ENCODE data around the gene RIN3.

Gene RIN3

DNA sequence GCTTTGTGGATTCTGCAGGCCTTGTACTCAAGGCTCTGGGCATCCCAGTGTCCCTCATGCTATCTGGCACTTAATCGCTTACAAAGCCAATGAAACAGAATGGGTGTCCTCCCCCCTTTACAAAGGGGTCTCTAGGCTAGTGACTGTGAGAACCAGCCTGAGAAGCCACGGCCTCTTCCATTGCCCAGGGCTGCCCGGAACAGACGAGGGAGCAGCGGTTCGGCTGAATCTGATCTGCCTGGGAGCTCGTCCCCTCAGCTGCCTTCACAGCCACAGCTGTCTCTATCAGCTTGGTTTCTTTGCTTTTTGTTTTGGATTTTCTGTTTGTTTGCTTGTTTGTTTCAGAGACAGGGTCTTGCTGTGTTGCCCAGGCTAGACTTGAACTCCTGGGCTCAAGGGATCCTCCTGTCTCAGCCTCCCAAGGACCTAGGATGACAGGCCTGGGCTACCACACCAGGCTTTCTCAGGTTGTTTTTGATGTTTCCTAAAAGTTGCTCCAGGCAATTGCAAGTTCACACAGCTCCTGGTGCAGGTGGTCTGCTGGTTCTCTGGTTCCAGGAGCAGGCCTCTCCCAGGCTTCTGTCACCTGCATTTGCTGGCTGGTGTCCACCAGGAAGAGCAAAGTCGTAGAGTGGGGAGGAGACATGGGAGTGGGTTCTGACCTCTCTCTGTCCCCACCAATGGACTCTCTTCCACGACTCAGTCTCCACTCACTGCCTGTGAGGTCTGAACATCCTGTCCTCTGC is 10.9 kb upstream of the RIN3 start:
- DNase-seq (ENCODE audit: low read depth) = no peak
- no peak overlapping the region for H3K4me3 ChIP-seq (ENCODE audit: low read depth, low read length)
- in situ Hi-C loops (cut with HindIII; ENCODE audit: low sequenced_read_pairs) = no loop called here
- TF ChIP-seq, protein P1, sequence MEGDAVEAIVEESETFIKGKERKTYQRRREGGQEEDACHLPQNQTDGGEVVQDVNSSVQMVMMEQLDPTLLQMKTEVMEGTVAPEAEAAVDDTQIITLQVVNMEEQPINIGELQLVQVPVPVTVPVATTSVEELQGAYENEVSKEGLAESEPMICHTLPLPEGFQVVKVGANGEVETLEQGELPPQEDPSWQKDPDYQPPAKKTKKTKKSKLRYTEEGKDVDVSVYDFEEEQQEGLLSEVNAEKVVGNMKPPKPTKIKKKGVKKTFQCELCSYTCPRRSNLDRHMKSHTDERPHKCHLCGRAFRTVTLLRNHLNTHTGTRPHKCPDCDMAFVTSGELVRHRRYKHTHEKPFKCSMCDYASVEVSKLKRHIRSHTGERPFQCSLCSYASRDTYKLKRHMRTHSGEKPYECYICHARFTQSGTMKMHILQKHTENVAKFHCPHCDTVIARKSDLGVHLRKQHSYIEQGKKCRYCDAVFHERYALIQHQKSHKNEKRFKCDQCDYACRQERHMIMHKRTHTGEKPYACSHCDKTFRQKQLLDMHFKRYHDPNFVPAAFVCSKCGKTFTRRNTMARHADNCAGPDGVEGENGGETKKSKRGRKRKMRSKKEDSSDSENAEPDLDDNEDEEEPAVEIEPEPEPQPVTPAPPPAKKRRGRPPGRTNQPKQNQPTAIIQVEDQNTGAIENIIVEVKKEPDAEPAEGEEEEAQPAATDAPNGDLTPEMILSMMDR (IDR thresholded peaks at IDR 0.05; ENCODE audit: low read depth, low read length, missing control alignments) = no peak

DNA sequence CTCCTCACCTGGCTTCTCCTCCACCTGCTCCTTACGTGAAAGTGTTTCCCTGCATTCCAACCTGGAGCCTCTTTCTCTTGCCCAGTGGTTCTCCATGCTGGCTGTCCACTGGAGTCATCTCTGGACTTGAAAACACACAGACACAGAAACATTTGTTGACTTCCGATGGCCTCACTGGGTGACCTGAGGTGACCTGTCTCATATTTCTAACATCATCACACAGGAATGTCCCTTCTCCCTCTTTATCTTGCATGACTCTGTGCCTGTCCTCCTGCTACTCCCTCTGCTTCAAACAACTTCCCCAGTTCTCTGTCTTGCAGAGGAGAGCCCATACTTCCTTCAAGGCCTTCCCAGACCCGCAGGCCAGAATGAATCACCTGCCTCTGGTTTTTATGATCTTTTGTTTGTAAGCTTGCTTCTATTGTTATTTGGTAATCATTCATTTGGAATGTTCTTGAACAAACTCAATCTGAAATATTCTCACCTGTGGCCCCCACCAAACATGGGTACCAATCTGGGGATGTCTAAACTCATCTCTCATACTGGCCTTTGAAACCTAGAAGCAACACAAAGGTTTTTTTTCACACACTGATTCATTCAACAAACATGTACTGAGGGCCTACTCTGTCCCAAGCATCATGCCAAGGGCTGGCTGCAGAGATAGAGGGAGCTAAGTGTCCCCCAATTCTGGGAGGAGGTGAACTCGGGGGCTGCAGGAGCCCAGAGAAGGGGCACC is 9.7 kb upstream of the RIN3 start:
- TF ChIP-seq, protein P1 (IDR thresholded peaks at IDR 0.05; ENCODE audit: low read depth, low read length, missing control alignments) = no peak
- no peak overlapping the region for H3K4me3 ChIP-seq (ENCODE audit: low read depth, low read length)
- DNase-seq (ENCODE audit: low read depth) = no peak
- in situ Hi-C loops (cut with HindIII; ENCODE audit: low sequenced_read_pairs) = no loop called here

DNA sequence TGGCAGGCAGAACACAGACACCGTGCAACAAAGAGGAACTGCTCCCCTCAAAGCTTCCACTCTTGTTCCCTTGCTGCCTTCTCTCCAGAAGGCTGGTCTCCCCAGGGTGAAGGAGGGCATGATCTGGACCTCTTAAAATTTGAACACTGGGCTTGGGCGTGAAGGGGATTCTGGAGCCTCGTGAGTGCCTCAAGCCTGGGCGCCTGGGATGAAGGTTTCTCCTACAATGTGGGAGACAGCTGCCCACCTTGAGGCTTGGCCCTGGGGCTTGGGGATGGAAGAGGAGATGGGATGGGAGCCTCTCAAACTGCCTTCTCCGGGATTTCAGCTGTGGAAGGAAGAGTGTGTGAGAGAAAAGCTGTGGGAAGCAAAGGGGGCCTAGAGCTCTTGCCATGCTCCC is 7.8 kb upstream of the RIN3 start:
- in situ Hi-C loops (cut with HindIII; ENCODE audit: low sequenced_read_pairs) = no loop called here
- no peak overlapping the region for H3K4me3 ChIP-seq (ENCODE audit: low read depth, low read length)
- DNase-seq (ENCODE audit: low read depth) = no peak
- TF ChIP-seq, protein P1 (IDR thresholded peaks at IDR 0.05; ENCODE audit: low read depth, low read length, missing control alignments) = no peak

DNA sequence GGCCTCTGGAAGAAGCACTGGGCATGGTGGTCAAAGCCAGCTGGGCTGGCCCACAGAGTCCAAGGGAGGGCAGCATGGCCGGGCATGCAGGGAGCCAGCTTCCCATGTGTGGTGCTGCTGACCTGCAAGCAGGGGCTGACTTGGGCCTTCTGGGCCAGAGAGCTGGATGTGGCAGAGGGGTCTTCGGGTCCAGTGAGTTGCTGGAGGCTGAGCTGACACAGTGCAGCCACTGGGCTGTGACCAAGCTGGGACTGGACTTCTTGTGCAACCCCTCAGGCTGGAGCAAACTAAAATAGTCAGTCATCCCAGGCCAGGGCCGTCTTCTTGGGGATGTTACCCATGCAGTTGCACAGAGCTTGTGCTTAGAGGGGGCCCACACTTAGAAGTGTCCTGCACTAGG is 7.3 kb upstream of the RIN3 start:
- TF ChIP-seq, protein P1 (IDR thresholded peaks at IDR 0.05; ENCODE audit: low read depth, low read length, missing control alignments) = no peak
- H3K4me3 ChIP-seq (ENCODE audit: low read depth, low read length) = no peak overlapping the region
- DNase-seq (ENCODE audit: low read depth) = no peak
- in situ Hi-C loops (cut with HindIII; ENCODE audit: low sequenced_read_pairs) = no loop called here

DNA sequence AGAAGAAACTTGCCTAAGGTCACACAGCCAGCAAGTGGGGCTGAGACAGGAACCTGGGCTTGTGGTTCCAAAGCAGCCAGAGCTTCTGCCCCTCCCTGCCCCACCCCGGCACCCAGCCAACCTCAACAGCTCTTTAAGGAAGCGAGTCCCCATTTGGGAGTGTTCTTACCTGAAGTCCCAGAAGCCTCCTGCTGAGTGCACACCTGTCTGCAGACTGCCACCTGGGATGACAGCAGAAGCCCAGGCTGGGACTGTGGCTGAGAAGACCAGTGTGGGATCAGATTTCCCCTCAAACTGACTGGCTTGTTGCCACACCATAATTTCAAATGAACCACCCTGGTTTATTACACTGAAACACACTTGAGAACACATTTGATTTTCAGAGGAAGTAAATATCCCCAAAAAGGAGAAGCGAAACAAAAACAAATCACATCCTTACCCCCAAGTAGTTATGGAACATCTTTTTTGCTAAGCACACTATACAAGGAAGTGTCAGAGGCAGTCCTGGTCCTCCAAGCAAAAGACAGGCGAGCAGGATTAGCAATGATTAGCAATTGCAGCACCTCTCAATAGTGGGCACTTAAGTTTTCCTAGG is 6.3 kb upstream of the RIN3 start:
- DNase-seq (ENCODE audit: low read depth) = no peak
- no peak overlapping the region for H3K4me3 ChIP-seq (ENCODE audit: low read depth, low read length)
- in situ Hi-C loops (cut with HindIII; ENCODE audit: low sequenced_read_pairs) = no loop called here
- TF ChIP-seq, protein P1 (IDR thresholded peaks at IDR 0.05; ENCODE audit: low read depth, low read length, missing control alignments) = no peak

DNA sequence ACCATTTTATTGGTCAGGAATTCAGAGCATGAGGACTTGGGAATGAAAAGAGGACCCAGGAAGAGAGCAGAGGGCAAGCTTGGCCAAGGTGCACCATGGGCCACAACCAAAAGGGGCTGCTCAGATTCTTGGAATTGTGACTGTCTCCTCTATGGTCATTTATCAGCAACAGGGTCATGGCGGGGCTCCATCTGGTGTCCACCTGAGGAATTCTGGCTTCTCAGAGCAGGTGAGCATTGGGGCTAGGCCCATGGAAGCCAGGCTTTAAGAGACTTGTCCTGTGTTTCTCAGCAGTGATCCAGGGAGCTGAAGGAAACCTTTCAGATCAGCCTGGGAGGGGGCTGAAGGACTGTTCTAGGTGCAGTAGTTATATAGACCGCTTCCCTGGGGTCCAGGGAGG is 2.6 kb upstream of the RIN3 start:
- in situ Hi-C loops (cut with HindIII; ENCODE audit: low sequenced_read_pairs) = no loop called here
- H3K4me3 ChIP-seq (ENCODE audit: low read depth, low read length) = no peak overlapping the region
- TF ChIP-seq, protein P1 (IDR thresholded peaks at IDR 0.05; ENCODE audit: low read depth, low read length, missing control alignments) = no peak
- no peak for DNase-seq (ENCODE audit: low read depth)

All from astrocyte of the cerebellum (primary cell).